Osteoblast (primary cell): Measurements from ENCODE around the gene TUSC2. TPM values are rescaled to one million over a fixed set of nuclear protein-coding genes. Genes with fewer than 3 reads are reported as not detected.

Source experiments
- DNase-seq: peaks from one replicate; pipeline ENCODE4 v3.0.0; 2011; ENCODE audit warnings: low spot score, mixed read lengths; ENCODE audit not compliant: insufficient read length; ENCODE audit errors: missing footprints
- H2AFZ ChIP-seq: 2 replicates; pipeline ENCODE4 v1.6.0; 2011; ENCODE audit warnings: mild to moderate bottlenecking, low read length
- H3K27ac ChIP-seq: 2 replicates; pipeline ENCODE4 v1.5.1; 2011; ENCODE audit warnings: mild to moderate bottlenecking, low read depth, low read length, moderate library complexity
- H3K27me3 ChIP-seq: 2 replicates; pipeline ENCODE4 v1.6.0; 2012; ENCODE audit warnings: mild to moderate bottlenecking, control low read depth, inconsistent platforms, low read length, moderate library complexity; ENCODE audit not compliant: insufficient read depth
- H3K36me3 ChIP-seq: 2 replicates; pipeline ENCODE4 v1.5.1; 2011; ENCODE audit warnings: mild to moderate bottlenecking, low read length, control low read depth, moderate library complexity; ENCODE audit not compliant: insufficient read depth
- H3K4me1 ChIP-seq: 2 replicates; pipeline ENCODE4 v1.5.1; 2011; ENCODE audit warnings: mild to moderate bottlenecking, low read length, control low read depth, moderate library complexity; ENCODE audit not compliant: insufficient read depth
- H3K4me2 ChIP-seq: 2 replicates; pipeline ENCODE4 v1.6.0; 2011; ENCODE audit warnings: mild to moderate bottlenecking, low read length; ENCODE audit not compliant: insufficient read depth
- H3K4me3 ChIP-seq: fragments of 200-600 bp; sonication (generic); 3 replicates; pipeline ENCODE4 v1.5.1; 2012; ENCODE audit warnings: mild to moderate bottlenecking, low read length, inconsistent platforms; ENCODE audit not compliant: insufficient read depth
- H3K79me2 ChIP-seq: 2 replicates; pipeline ENCODE4 v1.6.0; 2012; ENCODE audit warnings: mild to moderate bottlenecking, low read length, control low read depth, inconsistent platforms; ENCODE audit not compliant: insufficient read depth
- H3K9me3 ChIP-seq: 2 replicates; pipeline ENCODE4 v1.5.1; 2011; ENCODE audit warnings: low read depth, low read length, control low read depth
- H4K20me1 ChIP-seq: 2 replicates; pipeline ENCODE4 v1.6.0; 2012; ENCODE audit warnings: mild to moderate bottlenecking, low read length, control low read depth; ENCODE audit not compliant: insufficient read depth
- CTCF ChIP-seq: IDR thresholded peaks from 2 replicates; pipeline ENCODE4 v1.5.1; 2011; ENCODE audit warnings: mild to moderate bottlenecking, low read depth, low read length, moderate library complexity; ENCODE audit errors: extremely low read depth
- total RNA-seq: library from RNA; depleted of rRNA; stranded (reverse); fragments of >200 nt; gene quantifications from 2 replicates; pipeline ENCODE4 v1.2.3, GENCODE V29; 2012

Gene TUSC2
- total RNA-seq, 1 donor: 16.6 TPM

DNA sequence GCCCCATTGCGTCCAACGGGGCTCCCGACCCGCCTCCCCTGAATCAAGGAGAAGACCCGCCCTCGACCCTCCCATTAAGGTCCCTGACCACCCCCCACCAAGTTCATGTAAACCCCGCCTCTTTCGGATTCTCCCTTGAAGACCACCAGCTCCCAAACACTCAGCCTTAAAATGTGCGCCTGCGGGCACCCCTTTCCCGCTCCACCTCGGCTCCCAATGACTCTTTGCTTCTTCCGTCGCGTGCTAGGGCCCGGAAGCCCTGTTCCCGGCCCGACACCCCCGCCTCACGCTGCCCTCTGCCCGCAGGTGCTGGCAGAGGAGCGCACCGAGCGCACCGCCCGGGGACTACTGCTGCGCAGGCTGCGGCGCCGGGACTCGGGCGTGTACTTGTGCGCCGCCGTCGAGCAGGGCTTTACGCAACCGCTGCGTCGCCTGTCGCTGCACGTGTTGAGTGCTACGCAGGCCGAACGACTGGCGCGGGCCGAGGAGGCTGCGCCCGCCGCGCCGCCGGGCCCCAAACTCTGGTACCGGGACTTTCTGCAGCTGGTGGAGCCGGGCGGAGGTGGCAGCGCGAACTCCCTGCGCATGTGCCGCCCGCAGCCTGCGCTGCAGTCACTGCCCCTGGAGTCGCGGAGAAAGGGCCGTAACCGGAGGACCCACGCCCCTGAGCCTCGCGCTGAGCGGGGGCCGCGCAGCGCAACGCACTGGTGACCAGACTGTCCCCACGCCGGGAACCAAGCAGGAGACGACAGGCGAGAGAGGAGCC is 51.8 kb downstream of the TUSC2 start:
- Histone ChIP-seq H2AFZ (no peak overlapping the region), H3K36me3 (no peaks in the 10 kb centered on the region), H3K79me2 (no peaks in the 10 kb centered on the region), H4K20me1 (no peaks in the 10 kb centered on the region), H3K9me3 (no peaks in the 10 kb centered on the region), H3K4me3 (no peak overlapping the region), H3K27me3 (no peaks in the 10 kb centered on the region), H3K4me1 (no peaks in the 10 kb centered on the region), H3K4me2 (no peak overlapping the region), H3K27ac (no peak overlapping the region)
- peak; percentile 66 for DNase-seq
- TF ChIP-seq CTCF: no peak

DNA sequence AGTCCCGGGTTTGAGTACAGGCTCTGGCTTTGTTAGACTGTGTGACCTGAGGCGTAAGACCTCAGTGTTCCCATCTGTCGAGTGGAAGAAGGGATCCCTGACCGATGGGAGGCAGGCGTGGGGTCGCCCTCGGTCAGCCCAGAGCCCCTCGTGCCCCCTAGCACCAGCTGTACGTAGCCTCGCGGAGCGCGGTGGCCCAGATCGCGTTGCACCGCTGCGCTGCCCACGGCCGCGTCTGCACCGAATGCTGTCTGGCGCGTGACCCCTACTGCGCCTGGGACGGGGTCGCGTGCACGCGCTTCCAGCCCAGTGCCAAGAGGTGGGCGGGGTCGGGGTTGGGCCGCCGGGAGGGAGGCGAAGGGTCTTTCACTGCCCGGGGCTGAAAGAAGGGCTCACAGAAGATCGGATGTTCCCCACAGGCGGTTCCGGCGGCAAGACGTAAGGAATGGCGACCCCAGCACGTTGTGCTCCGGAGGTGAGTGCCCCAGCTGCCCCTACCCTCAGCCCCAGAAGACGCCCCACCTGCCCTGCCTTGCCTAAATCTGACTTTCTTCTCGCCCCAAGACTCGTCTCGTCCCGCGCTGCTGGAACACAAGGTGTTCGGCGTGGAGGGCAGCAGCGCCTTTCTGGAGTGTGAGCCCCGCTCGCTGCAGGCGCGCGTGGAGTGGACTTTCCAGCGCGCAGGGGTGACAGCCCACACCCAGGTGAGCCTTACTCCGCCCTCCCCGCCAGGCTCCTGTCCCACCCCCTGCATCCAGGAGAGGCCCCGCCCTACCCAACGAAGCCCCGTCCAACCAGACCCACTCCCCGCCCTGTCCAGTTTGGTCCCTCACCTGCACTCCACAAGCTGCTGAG is 52.7 kb downstream of the TUSC2 start:
- Histone ChIP-seq H4K20me1 (no peaks in the 10 kb centered on the region), H3K36me3 (no peaks in the 10 kb centered on the region), H3K9me3 (no peaks in the 10 kb centered on the region), H2AFZ (no peak overlapping the region), H3K27me3 (no peaks in the 10 kb centered on the region), H3K4me3 (no peak overlapping the region), H3K79me2 (no peaks in the 10 kb centered on the region), H3K27ac (no peak overlapping the region), H3K4me1 (peaks cover 5% of the 10 kb centered on the region), H3K4me2 (no peak overlapping the region)
- no peak for TF ChIP-seq CTCF
- DNase-seq: peak; percentile 77

Other genes with a start within 250 kb of the TUSC2 start
- 148 and 150 TPM in 2 replicates for gene RBM5, start 239.3 kb downstream of the TUSC2 start, total RNA-seq
- 5.1 and 16.5 TPM in 2 replicates for gene SEMA3F, start 172.9 kb downstream of the TUSC2 start, total RNA-seq
- not detected in 2 replicates for gene GNAT1, start 136.6 kb downstream of the TUSC2 start, total RNA-seq
- gene SLC38A3, start 123.0 kb downstream of the TUSC2 start, total RNA-seq: 0.29 and 0.36 TPM in 2 replicates
- 223 and 248 TPM in 2 replicates for gene GNAI2, start 92.0 kb downstream of the TUSC2 start, total RNA-seq
- gene SEMA3B, start 59.1 kb downstream of the TUSC2 start, total RNA-seq: 5.9 and 10.1 TPM in 2 replicates
- gene LSMEM2, start 49.1 kb downstream of the TUSC2 start, total RNA-seq: not detected in 2 replicates
- 60.4 and 65.1 TPM in 2 replicates for gene IFRD2, start 35.8 kb downstream of the TUSC2 start, total RNA-seq
- gene HYAL3, start 28.8 kb downstream of the TUSC2 start, total RNA-seq: 1.8 and 4.1 TPM in 2 replicates
- 6.5 and 8.0 TPM in 2 replicates for gene NAA80, start 28.8 kb downstream of the TUSC2 start, total RNA-seq
- under 0.01 and 0.59 TPM in 2 replicates for gene HYAL1, start 24.6 kb downstream of the TUSC2 start, total RNA-seq
- gene HYAL2, start 5.5 kb downstream of the TUSC2 start, total RNA-seq: 32.9 and 34.2 TPM in 2 replicates
- gene RASSF1, start 12.6 kb upstream of the TUSC2 start, total RNA-seq: 17.4 and 18.1 TPM in 2 replicates
- 0.88 and 2.9 TPM in 2 replicates for gene ZMYND10, start 17.5 kb upstream of the TUSC2 start, total RNA-seq
- 21.7 and 22.1 TPM in 2 replicates for gene NPRL2, start 22.6 kb upstream of the TUSC2 start, total RNA-seq
- 22.1 and 25.0 TPM in 2 replicates for gene CYB561D2, start 22.6 kb upstream of the TUSC2 start, total RNA-seq
- gene TMEM115, start 31.3 kb upstream of the TUSC2 start, total RNA-seq: 61.6 and 73.1 TPM in 2 replicates
- gene CACNA2D2, start 175.4 kb upstream of the TUSC2 start, total RNA-seq: not detected in 2 replicates
- 17.7 and 18.8 TPM in 2 replicates for gene C3orf18, start 239.5 kb upstream of the TUSC2 start, total RNA-seq
- gene HEMK1, start 241.3 kb upstream of the TUSC2 start, total RNA-seq: 8.5 and 8.7 TPM in 2 replicates